HepG2 (cell line): Measurements from ENCODE around the gene ZNF568.

Experiments
- ASH2L ChIP-seq: fragments of 300-600, 200-600 bp; sonication (generic); IDR thresholded peaks from 2 replicates; pipeline ENCODE4 v1.7.0; 2017; ENCODE audit warnings: low read depth, mild to moderate bottlenecking, moderate library complexity, mixed read lengths, low read length; ENCODE audit not compliant: insufficient read length
- CBFB ChIP-seq: sonication (generic); formaldehyde crosslinking; IDR thresholded peaks from 2 replicates; pipeline ENCODE4 v1.4.0; 2020; ENCODE audit warnings: missing genetic modification reagents
- CTCF ChIP-seq: sonication (generic); formaldehyde crosslinking; IDR thresholded peaks from 2 replicates; pipeline ENCODE4 v1.5.0; 2020; ENCODE audit warnings: mild to moderate bottlenecking, missing genetic modification reagents, moderate library complexity
- FOXA1 ChIP-seq, 2 experiments: fragments of 450-650 bp in 1 of 2; sonication (generic) in 1 of 2; formaldehyde crosslinking in 1 of 2; IDR thresholded peaks; 2 replicates each; pipeline versions ENCODE4 v1.4.0 to v1.6.1; 2016 to 2020; ENCODE audit warnings: missing genetic modification reagents in 1 of 2
- IKZF1 ChIP-seq: fragments of 450-650 bp; IDR thresholded peaks from 2 replicates; pipeline ENCODE4 v1.7.1; 2016
- KLF9 ChIP-seq: IDR thresholded peaks from 2 replicates; pipeline ENCODE4 v1.6.1; 2016; ENCODE audit warnings: low read depth
- MLX ChIP-seq: IDR thresholded peaks from 2 replicates; pipeline ENCODE4 v1.6.1; 2016
- PAXIP1 ChIP-seq: sonication (generic); formaldehyde crosslinking; conservative IDR thresholded peaks from 2 replicates; pipeline ENCODE4 v1.4.0; 2020; ENCODE audit warnings: mild to moderate bottlenecking, missing genetic modification reagents, moderate library complexity
- PRPF4 ChIP-seq: fragments of 200-400 bp; formaldehyde crosslinking; IDR thresholded peaks from 2 replicates; pipeline ENCODE4 v1.6.1; 2016; ENCODE audit warnings: low read length, low read depth; ENCODE audit not compliant: poor library complexity, severe bottlenecking
- ZNF512 ChIP-seq: sonication (generic); formaldehyde crosslinking; IDR thresholded peaks from 2 replicates; pipeline ENCODE4 v1.4.0; 2020; ENCODE audit warnings: mild to moderate bottlenecking, missing genetic modification reagents
- TF ChIP-seq, protein P1 (sequence below): IDR thresholded peaks from 2 replicates; pipeline ENCODE4 v1.6.1; 2012; ENCODE audit warnings: inconsistent platforms
- TF ChIP-seq, protein P2 (sequence below), 2 experiments: sonication (generic) in 1 of 2; formaldehyde crosslinking in 1 of 2; IDR thresholded peaks; 2 replicates each; pipeline versions ENCODE4 v1.5.1 to v1.6.1; 2011 to 2020; ENCODE audit warnings: borderline replicate concordance in 1 of 2, low read depth in 1 of 2, low read length in 1 of 2, mild to moderate bottlenecking in 1 of 2, missing genetic modification reagents in 1 of 2, moderate library complexity in 1 of 2

GRCh38 chr19:37009871-37010270 lies 93.7 kb downstream of the ZNF568 start:
- TF ChIP-seq, protein P1, sequence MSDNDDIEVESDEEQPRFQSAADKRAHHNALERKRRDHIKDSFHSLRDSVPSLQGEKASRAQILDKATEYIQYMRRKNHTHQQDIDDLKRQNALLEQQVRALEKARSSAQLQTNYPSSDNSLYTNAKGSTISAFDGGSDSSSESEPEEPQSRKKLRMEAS: no peak
- TF ChIP-seq PAXIP1 (no peak), PRPF4 (no peak), MLX (no peak), ASH2L (no peak), KLF9 (CRISPR knock-in tag) (no peak), IKZF1 (no peak), CTCF (CRISPR knock-in tag) (no peak), FOXA1 (IDR thresholded peaks at IDR 0.05) (no peak), FOXA1 (CRISPR knock-in tag; IDR thresholded peaks at IDR 0.05) (no peak), ZNF512 (CRISPR knock-in tag) (no peak), CBFB (no peak)
- TF ChIP-seq, protein P2, sequence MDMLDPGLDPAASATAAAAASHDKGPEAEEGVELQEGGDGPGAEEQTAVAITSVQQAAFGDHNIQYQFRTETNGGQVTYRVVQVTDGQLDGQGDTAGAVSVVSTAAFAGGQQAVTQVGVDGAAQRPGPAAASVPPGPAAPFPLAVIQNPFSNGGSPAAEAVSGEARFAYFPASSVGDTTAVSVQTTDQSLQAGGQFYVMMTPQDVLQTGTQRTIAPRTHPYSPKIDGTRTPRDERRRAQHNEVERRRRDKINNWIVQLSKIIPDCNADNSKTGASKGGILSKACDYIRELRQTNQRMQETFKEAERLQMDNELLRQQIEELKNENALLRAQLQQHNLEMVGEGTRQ (IDR thresholded peaks at IDR 0.05; ENCODE audit: low read depth, low read length): no peak
- TF ChIP-seq, protein P2 (CRISPR knock-in tag; IDR thresholded peaks at IDR 0.05; ENCODE audit: borderline replicate concordance): no peak
